Effector CD8-positive, alpha-beta T cell (primary cell): ENCODE results near the gene HS2ST1.
"Not testable (repeated sequence)": the region's sequence is repeated elsewhere in the genome, so short reads cannot be mapped to it uniquely, and the experiment has no call there.

Experiments
- DNase-seq: peaks from one replicate; lab custom pipeline; 2025; lab: John Stamatoyannopoulos, UW

HS2ST1 gene

GRCh38 chr1:86925742-86926141 lies 11.3 kb downstream of the HS2ST1 start:
- DNase-seq = no peak

GRCh38 chr1:86926883-86927282 lies 12.4 kb downstream of the HS2ST1 start:
- no peak for DNase-seq

- DNase-seq = no peak
Observed at GRCh38 chr1:86928819-86929218, 14.4 kb downstream of the HS2ST1 start.

- DNase-seq = no peak
Observed at GRCh38 chr1:86933051-86933450, 18.6 kb downstream of the HS2ST1 start.

- no peak for DNase-seq
Observed at GRCh38 chr1:86933562-86934377, 19.3 kb downstream of the HS2ST1 start.

GRCh38 chr1:86938450-86938849 lies 24.0 kb downstream of the HS2ST1 start:
- DNase-seq = no peak

GRCh38 chr1:86938855-86939254 lies 24.4 kb downstream of the HS2ST1 start:
- no peak for DNase-seq

- no peak for DNase-seq
Observed at GRCh38 chr1:86939406-86939805, 25.0 kb downstream of the HS2ST1 start.

- no peak for DNase-seq
Observed at GRCh38 chr1:86940599-86940998, 26.2 kb downstream of the HS2ST1 start.

- DNase-seq = no peak
Observed at GRCh38 chr1:86942042-86942441, 27.6 kb downstream of the HS2ST1 start.

GRCh38 chr1:86942743-86943142 lies 28.3 kb downstream of the HS2ST1 start:
- no peak for DNase-seq

GRCh38 chr1:86948212-86948611 lies 33.8 kb downstream of the HS2ST1 start:
- no peak for DNase-seq

GRCh38 chr1:86950712-86951419 lies 36.4 kb downstream of the HS2ST1 start:
- DNase-seq = no peak

GRCh38 chr1:86951430-86951829 lies 37.0 kb downstream of the HS2ST1 start:
- no peak for DNase-seq

GRCh38 chr1:86953167-86953566 lies 38.7 kb downstream of the HS2ST1 start:
- DNase-seq = no peak

- DNase-seq = no peak
Observed at GRCh38 chr1:86955678-86956077, 41.2 kb downstream of the HS2ST1 start.

GRCh38 chr1:86956221-86956620 lies 41.8 kb downstream of the HS2ST1 start:
- DNase-seq = no peak

GRCh38 chr1:86957221-86957620 lies 42.8 kb downstream of the HS2ST1 start:
- DNase-seq = no peak

- no peak for DNase-seq
Observed at GRCh38 chr1:86960548-86960947, 46.1 kb downstream of the HS2ST1 start.

- not testable (repeated sequence) for DNase-seq
Observed at GRCh38 chr1:86963841-86964240, 49.4 kb downstream of the HS2ST1 start.

GRCh38 chr1:86965012-86965826 lies 50.8 kb downstream of the HS2ST1 start:
- no peak for DNase-seq

GRCh38 chr1:86965827-86966182 lies 51.4 kb downstream of the HS2ST1 start:
- DNase-seq = no peak

GRCh38 chr1:86970938-86971337 lies 56.5 kb downstream of the HS2ST1 start:
- DNase-seq = no peak
